GM18520 (cell line): ENCODE data around the gene MYL6.

Experiments used
- ATAC-seq: cut with Tn5 transposase; IDR thresholded peaks from one replicate; pipeline ENCODE4 v1.9.1; 2021; ENCODE audit not compliant: unreplicated experiment

Gene MYL6

GRCh38 chr12:56129206-56129941 lies 28.8 kb upstream of the MYL6 start:
- no peak for ATAC-seq

- ATAC-seq = no peak
Observed at GRCh38 chr12:56129942-56130495, 28.1 kb upstream of the MYL6 start.

- ATAC-seq = no peak
Observed at GRCh38 chr12:56130876-56131275, 27.3 kb upstream of the MYL6 start.

- no peak for ATAC-seq
Observed at GRCh38 chr12:56134897-56135296, 23.3 kb upstream of the MYL6 start.

GRCh38 chr12:56137853-56138571 lies 20.1 kb upstream of the MYL6 start:
- no peak for ATAC-seq

- ATAC-seq = no peak
Observed at GRCh38 chr12:56141946-56142784, 16.0 kb upstream of the MYL6 start.

GRCh38 chr12:56143217-56143616 lies 14.9 kb upstream of the MYL6 start:
- ATAC-seq = no peak

GRCh38 chr12:56143870-56144269 lies 14.3 kb upstream of the MYL6 start:
- ATAC-seq = no peak

- no peak for ATAC-seq
Observed at GRCh38 chr12:56145217-56145616, 12.9 kb upstream of the MYL6 start.

GRCh38 chr12:56146492-56147460 lies 11.4 kb upstream of the MYL6 start:
- ATAC-seq = no peak

- no peak for ATAC-seq
Observed at GRCh38 chr12:56150563-56150962, 7.6 kb upstream of the MYL6 start.

GRCh38 chr12:56151672-56152131 lies 6.5 kb upstream of the MYL6 start:
- ATAC-seq = peak; percentile 30

GRCh38 chr12:56152132-56152755 lies 5.9 kb upstream of the MYL6 start, which contains the start of gene MYL6B:
Gene MYL6B (plus strand): TSS chr12:56152587. CDS start chr12:56153919, 1,332 bp downstream.
- ATAC-seq = peak; percentile 90

- no peak for ATAC-seq
Observed at GRCh38 chr12:56152756-56153677, 5.1 kb upstream of the MYL6 start.

- ATAC-seq = no peak
Observed at GRCh38 chr12:56153678-56154065, 4.5 kb upstream of the MYL6 start.

- no peak for ATAC-seq
Observed at GRCh38 chr12:56154246-56154771, 3.9 kb upstream of the MYL6 start.

- ATAC-seq = no peak
Observed at GRCh38 chr12:56154818-56155217, 3.3 kb upstream of the MYL6 start.

GRCh38 chr12:56155256-56155845 lies 2.8 kb upstream of the MYL6 start:
- no peak for ATAC-seq
